Measurements from ENCODE around the gene SERINC5. TPM values are rescaled to one million over a fixed set of nuclear protein-coding genes. Genes with fewer than 3 reads are reported as not detected.
A peak's percentile ranks its signal among the peaks of the same experiment; 100 is the strongest.
"Not testable (repeated sequence)": the region's sequence is repeated elsewhere in the genome, so short reads cannot be mapped to it uniquely, and the experiment has no call there.

Gene SERINC5
- total RNA-seq, result 10 to 100 TPM; 32.4 to 33.1 TPM

- H3K36me3 Mint-ChIP-seq (ENCODE audit: low read depth), result peaks cover 41% of the 10 kb centered on the region
- DNase-seq (peak; percentile 88), ATAC-seq (peak; percentile 80)
- H3K27me3 Mint-ChIP-seq, result no peaks in the 10 kb centered on the region
- intact Hi-C loops (cut with micrococcal nuclease), result no loop called here
- CTCF ChIA-PET, result interaction anchor here (0.7 to 2.4 kb wide), 14 partner anchors 10 to 173 kb away, joined by 3 to 11 read pairs (median 4); no protein-coding TSS in a partner anchor
- H3K27ac Mint-ChIP-seq, result peak within 1 kb of the TSS; percentile 99
- no peaks in the 10 kb centered on the region for H3K9me3 Mint-ChIP-seq
- no peak for TF ChIP-seq CTCF (IDR thresholded peaks at IDR 0.05)
- peak within 1 kb of the TSS; percentile 97 for H3K4me3 Mint-ChIP-seq
- POLR2A ChIA-PET, result interaction anchor here (0.6 to 5.4 kb wide), 34 partner anchors 9 to 398 kb away, joined by 3 to 50 read pairs (median 6); no protein-coding TSS in a partner anchor
- H3K4me1 Mint-ChIP-seq (ENCODE audit: low read depth), result peaks cover 38% of the 10 kb centered on the region
These were observed at the start of gene SERINC5 for GRCh38 chr5:80255811-80256712. SERINC5 (minus strand) TSS chr5:80256048; CDS start chr5:80255922, 126 bp downstream.

- DNase-seq, result no peak
- H3K36me3 Mint-ChIP-seq (ENCODE audit: low read depth), result no peaks in the 10 kb centered on the region
- no peak for ATAC-seq
- H3K27me3 Mint-ChIP-seq, result no peaks in the 10 kb centered on the region
- no peaks in the 10 kb centered on the region for H3K4me1 Mint-ChIP-seq (ENCODE audit: low read depth)
- no peak for TF ChIP-seq CTCF (IDR thresholded peaks at IDR 0.05)
- no peaks in the 10 kb centered on the region for H3K9me3 Mint-ChIP-seq
- H3K4me3 Mint-ChIP-seq, result no peak overlapping the region
- no peak overlapping the region for H3K27ac Mint-ChIP-seq
- ChIA-PET CTCF (no interaction called here), POLR2A (no interaction called here)
- intact Hi-C loops (cut with micrococcal nuclease), result no loop called here
These were observed 46.8 kb upstream of the SERINC5 start for GRCh38 chr5:80302636-80303035.

- intact Hi-C loops (cut with micrococcal nuclease); ATAC-seq; DNase-seq; H3K27me3 Mint-ChIP-seq; CTCF ChIA-PET; H3K36me3 Mint-ChIP-seq (ENCODE audit: low read depth); H3K27ac Mint-ChIP-seq; POLR2A ChIA-PET; H3K9me3 Mint-ChIP-seq; H3K4me3 Mint-ChIP-seq; H3K4me1 Mint-ChIP-seq (ENCODE audit: low read depth): not testable (repeated sequence)
These were observed 45.5 kb upstream of the SERINC5 start for GRCh38 chr5:80301342-80301741.

GRCh38 chr5:80300796-80301195, 44.9 kb upstream of the SERINC5 start:
- intact Hi-C loops (cut with micrococcal nuclease); H3K27ac Mint-ChIP-seq; H3K27me3 Mint-ChIP-seq; H3K4me3 Mint-ChIP-seq; ATAC-seq; H3K9me3 Mint-ChIP-seq; POLR2A ChIA-PET; DNase-seq; H3K36me3 Mint-ChIP-seq (ENCODE audit: low read depth); CTCF ChIA-PET; H3K4me1 Mint-ChIP-seq (ENCODE audit: low read depth): not testable (repeated sequence)

- Mint-ChIP-seq H3K4me3 (no peak overlapping the region), H3K4me1 (ENCODE audit: low read depth) (no peaks in the 10 kb centered on the region), H3K27ac (no peak overlapping the region), H3K9me3 (no peaks in the 10 kb centered on the region), H3K36me3 (ENCODE audit: low read depth) (no peaks in the 10 kb centered on the region), H3K27me3 (no peaks in the 10 kb centered on the region)
- intact Hi-C loops (cut with micrococcal nuclease), result no loop called here
- ATAC-seq (no peak), DNase-seq (no peak)
- CTCF ChIA-PET, result no interaction called here
- no peak for TF ChIP-seq CTCF (IDR thresholded peaks at IDR 0.05)
- POLR2A ChIA-PET, result no interaction called here
These were observed 44.3 kb upstream of the SERINC5 start for GRCh38 chr5:80300125-80300524.

- H3K36me3 Mint-ChIP-seq (ENCODE audit: low read depth), result no peaks in the 10 kb centered on the region
- no peaks in the 10 kb centered on the region for H3K4me1 Mint-ChIP-seq (ENCODE audit: low read depth)
- no peak for TF ChIP-seq CTCF (IDR thresholded peaks at IDR 0.05)
These were observed 43.8 kb upstream of the SERINC5 start for GRCh38 chr5:80299601-80300000.

More at GRCh38 chr5:80299601-80300000, 43.8 kb upstream of the SERINC5 start:
- Mint-ChIP-seq H3K4me3 (no peak overlapping the region), H3K9me3 (no peaks in the 10 kb centered on the region), H3K27ac (no peak overlapping the region), H3K27me3 (no peaks in the 10 kb centered on the region)
- ATAC-seq (no peak), DNase-seq (no peak)
- intact Hi-C loops (cut with micrococcal nuclease), result no loop called here
- ChIA-PET CTCF (no interaction called here), POLR2A (no interaction called here)

Measured in activated CD8-positive, alpha-beta T cell treated with anti-CD3 and anti-CD28 coated beads for 36 hours (primary cell).